SK-N-SH treated with all-trans-retinoic acid at 6 μM for 48 hours (cell line): ENCODE measurements around the gene OS9.

Experiments used
- ATAC-seq: fragments of 200-7000 bp; cut with Tn5 transposase; 3 replicates; pipeline ENCODE4 v1.9.1; 2020; ENCODE audit warnings: mild to moderate bottlenecking, moderate library complexity
- ARNTL ChIP-seq: fragments of 450-650 bp; formaldehyde crosslinking; IDR thresholded peaks from 2 replicates; pipeline ENCODE4 v1.5.0; 2020; ENCODE audit warnings: low read depth, mild to moderate bottlenecking, moderate library complexity, borderline replicate concordance
- BACH2 ChIP-seq: fragments of 250-450 bp; sonication (Bioruptor Pico); IDR thresholded peaks from 2 replicates; pipeline ENCODE4 v1.9.0; 2021; ENCODE audit warnings: mild to moderate bottlenecking, borderline replicate concordance
- CREB5 ChIP-seq: fragments of 250-450 bp; sonication (Bioruptor Pico); IDR thresholded peaks from 2 replicates; pipeline ENCODE4 v1.5.1; 2020; ENCODE audit warnings: low read depth, mild to moderate bottlenecking, moderate library complexity
- CSDC2 ChIP-seq: fragments of 250-450 bp; sonication (Bioruptor Pico); IDR thresholded peaks from 2 replicates; pipeline ENCODE4 v1.5.0; 2020; ENCODE audit warnings: mild to moderate bottlenecking, moderate library complexity
- CSRNP3 ChIP-seq: fragments of 250-450 bp; sonication (Bioruptor Pico); IDR thresholded peaks from 2 replicates; pipeline ENCODE4 v1.5.1; 2021; ENCODE audit warnings: mild to moderate bottlenecking, moderate library complexity
- ESRRG ChIP-seq: fragments of 250-450 bp; sonication (Bioruptor Pico); IDR thresholded peaks from 2 replicates; pipeline ENCODE4 v1.6.1; 2021; ENCODE audit warnings: mild to moderate bottlenecking
- GLIS3 ChIP-seq: fragments of 250-450 bp; sonication (Bioruptor Pico); IDR thresholded peaks from 2 replicates; pipeline ENCODE4 v1.5.0; 2020; ENCODE audit warnings: mild to moderate bottlenecking, moderate library complexity
- ISL1 ChIP-seq: fragments of 250-450 bp; sonication (Bioruptor Pico); IDR thresholded peaks from 2 replicates; pipeline ENCODE4 v2.1.2; 2022; ENCODE audit warnings: mild to moderate bottlenecking, moderate library complexity
- PPARA ChIP-seq: fragments of 250-450 bp; sonication (Bioruptor Pico); IDR thresholded peaks from 2 replicates; pipeline ENCODE4 v1.5.0; 2020; ENCODE audit warnings: mild to moderate bottlenecking, borderline replicate concordance
- RARB ChIP-seq: fragments of 250-450 bp; sonication (Bioruptor Pico); IDR thresholded peaks from 2 replicates; pipeline ENCODE4 v1.8.0; 2021; ENCODE audit warnings: mild to moderate bottlenecking, moderate library complexity
- TOX ChIP-seq: fragments of 250-450 bp; sonication (Bioruptor Pico); IDR thresholded peaks from 2 replicates; pipeline ENCODE4 v1.8.0; 2021; ENCODE audit warnings: mild to moderate bottlenecking, moderate library complexity, borderline replicate concordance
- TSHZ2 ChIP-seq: fragments of 250-450 bp; sonication (Bioruptor Pico); IDR thresholded peaks from 2 replicates; pipeline ENCODE4 v1.5.0; 2020; ENCODE audit warnings: mild to moderate bottlenecking, moderate library complexity
- ZC3H10 ChIP-seq: fragments of 250-450 bp; sonication (Bioruptor Pico); IDR thresholded peaks from 2 replicates; pipeline ENCODE4 v1.5.1; 2021; ENCODE audit warnings: mild to moderate bottlenecking, moderate library complexity
- ZFP3 ChIP-seq: fragments of 250-450 bp; sonication (Bioruptor Pico); IDR thresholded peaks from 2 replicates; pipeline ENCODE4 v1.5.0; 2020; ENCODE audit warnings: mild to moderate bottlenecking, moderate library complexity
- ZFP30 ChIP-seq: fragments of 450-650 bp; formaldehyde crosslinking; IDR thresholded peaks from 2 replicates; pipeline ENCODE4 v1.5.0; 2022; ENCODE audit warnings: mild to moderate bottlenecking, moderate library complexity
- ZNF70 ChIP-seq: fragments of 450-650 bp; formaldehyde crosslinking; IDR thresholded peaks from 2 replicates; pipeline ENCODE4 v1.5.0; 2020; ENCODE audit warnings: mild to moderate bottlenecking, moderate library complexity
- ZNF8 ChIP-seq: fragments of 450-650 bp; formaldehyde crosslinking; IDR thresholded peaks from 2 replicates; pipeline ENCODE4 v1.5.0; 2020; ENCODE audit warnings: mild to moderate bottlenecking, moderate library complexity
- TF ChIP-seq, protein P1 (sequence below): fragments of 250-450 bp; sonication (Bioruptor Pico); IDR thresholded peaks from 2 replicates; pipeline ENCODE4 v1.8.0; 2021; ENCODE audit warnings: low read depth, mild to moderate bottlenecking, moderate library complexity, borderline replicate concordance
- TF ChIP-seq, protein P2 (sequence below): fragments of 250-450 bp; sonication (Bioruptor Pico); IDR thresholded peaks from 2 replicates; pipeline ENCODE4 v1.8.0; 2020; ENCODE audit warnings: mild to moderate bottlenecking, moderate library complexity, borderline replicate concordance

The OS9 gene

GRCh38 chr12:57657744-57658143 is 36.2 kb upstream of the OS9 start:
- TF ChIP-seq CSRNP3 (CRISPR knock-in tag), result no peak
- TF ChIP-seq PPARA, result no peak
- TF ChIP-seq BACH2 (CRISPR knock-in tag), result no peak
- TF ChIP-seq, all 23 proteins: peak for 0
- no peak for ATAC-seq

DNA sequence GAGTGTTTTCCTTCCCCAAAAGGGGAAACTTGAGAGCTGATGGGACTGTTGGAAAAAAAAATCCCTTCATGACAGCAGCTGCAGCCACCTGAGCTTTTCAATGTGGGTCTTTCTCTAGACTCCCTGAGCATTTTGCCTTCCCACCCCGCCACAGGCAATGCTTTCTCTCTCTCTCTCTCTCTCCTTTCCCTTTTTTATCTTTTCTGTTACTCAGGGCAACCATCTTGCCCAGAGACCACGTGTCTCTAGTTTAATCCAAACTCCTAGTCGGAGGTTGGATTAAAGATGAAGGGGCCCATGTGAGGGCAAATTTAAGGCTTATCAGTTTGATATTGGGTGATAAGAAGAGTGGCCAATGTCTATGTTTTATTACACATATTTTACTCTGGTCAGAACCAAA is 35.0 kb upstream of the OS9 start:
- ATAC-seq, result no peak

DNA sequence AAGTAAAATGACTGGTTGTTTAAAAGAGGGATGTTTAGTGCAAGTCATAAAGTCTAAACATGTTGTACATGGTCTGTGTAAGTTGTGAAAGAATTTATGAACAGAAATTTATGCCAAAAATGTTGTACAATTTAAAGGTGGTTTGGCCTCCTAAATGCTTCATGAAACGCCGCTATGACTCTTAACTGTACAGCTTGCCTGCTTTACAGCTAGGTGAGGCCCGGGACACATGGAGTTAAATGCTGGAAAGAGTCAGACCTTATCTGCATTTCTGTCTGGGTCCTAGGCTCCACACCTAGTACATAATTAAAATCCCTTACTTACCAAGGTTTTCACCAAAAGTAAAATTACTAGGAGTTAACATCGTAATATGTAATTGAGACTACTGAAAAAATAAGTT is 32.6 kb upstream of the OS9 start:
- ATAC-seq, result no peak
- TF ChIP-seq ZNF70 (CRISPR knock-in tag), result no peak
- no peak for TF ChIP-seq ZFP30
- no peak for TF ChIP-seq ESRRG
- TF ChIP-seq, protein P1, sequence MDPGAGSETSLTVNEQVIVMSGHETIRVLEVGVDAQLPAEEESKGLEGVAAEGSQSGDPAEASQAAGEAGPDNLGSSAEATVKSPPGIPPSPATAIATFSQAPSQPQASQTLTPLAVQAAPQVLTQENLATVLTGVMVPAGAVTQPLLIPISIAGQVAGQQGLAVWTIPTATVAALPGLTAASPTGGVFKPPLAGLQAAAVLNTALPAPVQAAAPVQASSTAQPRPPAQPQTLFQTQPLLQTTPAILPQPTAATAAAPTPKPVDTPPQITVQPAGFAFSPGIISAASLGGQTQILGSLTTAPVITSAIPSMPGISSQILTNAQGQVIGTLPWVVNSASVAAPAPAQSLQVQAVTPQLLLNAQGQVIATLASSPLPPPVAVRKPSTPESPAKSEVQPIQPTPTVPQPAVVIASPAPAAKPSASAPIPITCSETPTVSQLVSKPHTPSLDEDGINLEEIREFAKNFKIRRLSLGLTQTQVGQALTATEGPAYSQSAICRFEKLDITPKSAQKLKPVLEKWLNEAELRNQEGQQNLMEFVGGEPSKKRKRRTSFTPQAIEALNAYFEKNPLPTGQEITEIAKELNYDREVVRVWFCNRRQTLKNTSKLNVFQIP (CRISPR knock-in tag), result no peak
- TF ChIP-seq TSHZ2 (CRISPR knock-in tag), result no peak
- no peak for TF ChIP-seq CSDC2
- no peak for TF ChIP-seq TOX (CRISPR knock-in tag)
- no peak for TF ChIP-seq ZNF8 (CRISPR knock-in tag)
- TF ChIP-seq, protein P2, sequence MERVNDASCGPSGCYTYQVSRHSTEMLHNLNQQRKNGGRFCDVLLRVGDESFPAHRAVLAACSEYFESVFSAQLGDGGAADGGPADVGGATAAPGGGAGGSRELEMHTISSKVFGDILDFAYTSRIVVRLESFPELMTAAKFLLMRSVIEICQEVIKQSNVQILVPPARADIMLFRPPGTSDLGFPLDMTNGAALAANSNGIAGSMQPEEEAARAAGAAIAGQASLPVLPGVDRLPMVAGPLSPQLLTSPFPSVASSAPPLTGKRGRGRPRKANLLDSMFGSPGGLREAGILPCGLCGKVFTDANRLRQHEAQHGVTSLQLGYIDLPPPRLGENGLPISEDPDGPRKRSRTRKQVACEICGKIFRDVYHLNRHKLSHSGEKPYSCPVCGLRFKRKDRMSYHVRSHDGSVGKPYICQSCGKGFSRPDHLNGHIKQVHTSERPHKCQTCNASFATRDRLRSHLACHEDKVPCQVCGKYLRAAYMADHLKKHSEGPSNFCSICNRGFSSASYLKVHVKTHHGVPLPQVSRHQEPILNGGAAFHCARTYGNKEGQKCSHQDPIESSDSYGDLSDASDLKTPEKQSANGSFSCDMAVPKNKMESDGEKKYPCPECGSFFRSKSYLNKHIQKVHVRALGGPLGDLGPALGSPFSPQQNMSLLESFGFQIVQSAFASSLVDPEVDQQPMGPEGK (CRISPR knock-in tag), result no peak
- TF ChIP-seq GLIS3, result no peak
- TF ChIP-seq BACH2 (CRISPR knock-in tag), result no peak
- TF ChIP-seq PPARA, result no peak
- no peak for TF ChIP-seq CREB5 (CRISPR knock-in tag)
- TF ChIP-seq ARNTL (CRISPR knock-in tag), result no peak
- TF ChIP-seq RARB (CRISPR knock-in tag), result no peak

More for the DNA sequence above, 35.0 kb upstream of the OS9 start:
- TF ChIP-seq ZC3H10 (CRISPR knock-in tag), result no peak
- no peak for TF ChIP-seq BACH2 (CRISPR knock-in tag)
- TF ChIP-seq RARB (CRISPR knock-in tag), result no peak
- no peak for TF ChIP-seq GLIS3
- no peak for TF ChIP-seq CREB5 (CRISPR knock-in tag)
- no peak for TF ChIP-seq ISL1 (CRISPR knock-in tag)
- no peak for TF ChIP-seq PPARA
- TF ChIP-seq ARNTL (CRISPR knock-in tag), result no peak
- no peak for TF ChIP-seq ZFP3 (CRISPR knock-in tag)
- TF ChIP-seq, protein P1 (CRISPR knock-in tag), result no peak
- no peak for TF ChIP-seq CSRNP3 (CRISPR knock-in tag)
- TF ChIP-seq TOX (CRISPR knock-in tag), result no peak
